ENCODE measurements around the gene FBXL20. TPM values are rescaled to one million over a fixed set of nuclear protein-coding genes. Genes with fewer than 3 reads are reported as not detected.

FBXL20 gene
- 10 to 100 TPM; 15.6 to 18.1 TPM for total RNA-seq
- polyA plus RNA-seq (2013, experiment 1 of 2) = 17.6 TPM
- 14.0 TPM for polyA plus RNA-seq (2013, experiment 2 of 2)
- long read RNA-seq, experiment 1, partial matches to known transcripts = 0 of 1 reads
- long read RNA-seq, experiment 1, other reads (novel, unspliced or antisense) = 1 of 1 reads
- long read RNA-seq, experiment 2, full-length matches to known transcripts = 9 of 14 reads
- long read RNA-seq, experiment 2, partial matches to known transcripts = 0 of 14 reads
- long read RNA-seq, experiment 2, other reads (novel, unspliced or antisense) = 5 of 14 reads
- long read RNA-seq, experiment 3, full-length matches to known transcripts = 16 of 22 reads
- long read RNA-seq, experiment 3, partial matches to known transcripts = 3 of 22 reads
- long read RNA-seq, experiment 3, other reads (novel, unspliced or antisense) = 3 of 22 reads
- long read RNA-seq, experiment 4, partial matches to known transcripts = 1 of 2 reads
- long read RNA-seq, experiment 4, other reads (novel, unspliced or antisense) = 1 of 2 reads

DNA sequence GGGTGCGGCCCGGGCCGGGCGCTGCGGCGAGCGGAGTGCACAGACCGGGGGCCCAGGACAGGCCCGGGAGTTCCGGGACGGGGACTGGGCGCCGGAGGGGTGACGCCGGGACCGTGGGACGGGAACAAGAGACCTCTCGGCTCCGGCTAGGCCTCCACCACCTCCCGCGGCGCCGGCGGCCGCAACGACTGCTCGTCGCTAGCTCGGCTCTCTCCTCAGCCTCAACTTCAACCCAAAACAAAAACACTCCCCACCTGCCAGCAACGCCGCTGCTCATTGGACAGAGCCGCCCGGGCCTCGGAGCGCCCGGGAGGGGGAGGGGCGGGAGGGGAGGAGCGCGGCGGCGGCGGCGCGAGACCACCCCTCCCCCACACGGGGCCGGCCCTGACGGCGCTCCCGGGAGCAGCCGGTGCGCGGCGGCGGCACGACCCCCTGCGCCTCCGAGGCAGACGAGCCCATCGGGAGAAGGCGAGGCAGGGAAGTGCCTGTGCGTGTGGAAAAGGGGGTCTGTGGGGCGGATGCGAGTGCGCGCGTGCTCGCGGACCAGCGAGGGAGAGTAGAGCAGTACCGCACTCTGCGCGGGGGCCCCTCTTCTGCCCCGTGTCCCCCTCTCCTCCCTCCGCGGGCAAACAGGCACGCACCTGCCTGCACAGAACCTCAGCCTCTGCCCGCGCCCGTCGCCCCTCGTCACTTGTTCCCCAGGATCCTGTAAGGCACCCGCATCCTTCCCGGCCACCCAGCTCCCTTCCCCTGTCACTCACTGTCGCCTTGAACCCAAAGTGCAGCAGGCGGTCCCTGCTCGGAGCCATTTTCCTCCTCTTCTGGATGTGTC is at the start of gene FBXL20:
Gene FBXL20, minus strand, starts transcription at position 215 of the 832 bp plus-strand sequence. CDS start 224 bp downstream, outside the sequence.
- Histone ChIP-seq H3K36me3 (ENCODE audit: control insufficient read depth, insufficient read depth, low read length) (peaks cover 9% of the 10 kb centered on the region), H3K27ac (ENCODE audit: low read depth, low read length) (peak within 1 kb of the TSS; percentile 83), H3K4me3 (ENCODE audit: low read length) (peak within 1 kb of the TSS; percentile 93), H3K27me3 (ENCODE audit: control insufficient read depth, insufficient read depth, low read length, poor library complexity, severe bottlenecking) (no peaks in the 10 kb centered on the region), H3K9ac (ENCODE audit: extremely low read depth, low read length, poor library complexity, severe bottlenecking) (peak within 1 kb of the TSS; percentile 87), H3K4me1 (ENCODE audit: control insufficient read depth, insufficient read depth, low read length) (peaks cover 5% of the 10 kb centered on the region), H3K9me3 (ENCODE audit: control insufficient read depth, low read length) (no peaks in the 10 kb centered on the region)
- Mint-ChIP-seq H3K36me3 (ENCODE audit: low read depth) (peaks cover 4% of the 10 kb centered on the region), H3K4me1 (peaks cover 8% of the 10 kb centered on the region), H3K27me3 (ENCODE audit: insufficient read depth) (no peaks in the 10 kb centered on the region), H3K4me3 (peak within 1 kb of the TSS; percentile 78), H3K27ac (peak within 1 kb of the TSS; percentile 97), H3K9me3 (no peaks in the 10 kb centered on the region)
- WGBS, 2 experiments (ENCODE audit: insufficient coverage in 1 of 2, insufficient read length in 1 of 2) = 0% methylated on average over 10 to 78 of the region's 86 CpGs
- peak; percentile 99 for DNase-seq
- TF ChIP-seq, protein P1, sequence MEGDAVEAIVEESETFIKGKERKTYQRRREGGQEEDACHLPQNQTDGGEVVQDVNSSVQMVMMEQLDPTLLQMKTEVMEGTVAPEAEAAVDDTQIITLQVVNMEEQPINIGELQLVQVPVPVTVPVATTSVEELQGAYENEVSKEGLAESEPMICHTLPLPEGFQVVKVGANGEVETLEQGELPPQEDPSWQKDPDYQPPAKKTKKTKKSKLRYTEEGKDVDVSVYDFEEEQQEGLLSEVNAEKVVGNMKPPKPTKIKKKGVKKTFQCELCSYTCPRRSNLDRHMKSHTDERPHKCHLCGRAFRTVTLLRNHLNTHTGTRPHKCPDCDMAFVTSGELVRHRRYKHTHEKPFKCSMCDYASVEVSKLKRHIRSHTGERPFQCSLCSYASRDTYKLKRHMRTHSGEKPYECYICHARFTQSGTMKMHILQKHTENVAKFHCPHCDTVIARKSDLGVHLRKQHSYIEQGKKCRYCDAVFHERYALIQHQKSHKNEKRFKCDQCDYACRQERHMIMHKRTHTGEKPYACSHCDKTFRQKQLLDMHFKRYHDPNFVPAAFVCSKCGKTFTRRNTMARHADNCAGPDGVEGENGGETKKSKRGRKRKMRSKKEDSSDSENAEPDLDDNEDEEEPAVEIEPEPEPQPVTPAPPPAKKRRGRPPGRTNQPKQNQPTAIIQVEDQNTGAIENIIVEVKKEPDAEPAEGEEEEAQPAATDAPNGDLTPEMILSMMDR (conservative IDR thresholded peaks at IDR 0.05) = no peak

- Mint-ChIP-seq H3K36me3 (ENCODE audit: low read depth) (peaks cover 22% of the 10 kb centered on the region), H3K4me3 (peak within 1 kb of the TSS; percentile 99), H3K9me3 (no peaks in the 10 kb centered on the region), H3K4me1 (peaks cover 8% of the 10 kb centered on the region), H3K27ac (peak within 1 kb of the TSS; percentile 99), H3K27me3 (ENCODE audit: insufficient read depth) (no peaks in the 10 kb centered on the region)
- Histone ChIP-seq H3K36me3 (ENCODE audit: control insufficient read depth, insufficient read depth, low read length) (peaks cover 17% of the 10 kb centered on the region), H3K4me1 (ENCODE audit: control insufficient read depth, insufficient read depth, low read length) (no peaks in the 10 kb centered on the region), H3K27ac (ENCODE audit: low read depth, low read length) (peak within 1 kb of the TSS; percentile 92), H3K27me3 (ENCODE audit: control insufficient read depth, insufficient read depth, low read length, poor library complexity, severe bottlenecking) (no peaks in the 10 kb centered on the region), H3K9me3 (ENCODE audit: control insufficient read depth, low read length) (no peaks in the 10 kb centered on the region), H3K4me3 (ENCODE audit: low read length) (peak within 1 kb of the TSS; percentile 94), H3K9ac (ENCODE audit: extremely low read depth, low read length, poor library complexity, severe bottlenecking) (peak within 1 kb of the TSS; percentile 100)
- DNase-seq = peak; percentile 99
- WGBS, 2 experiments (ENCODE audit: insufficient coverage in 1 of 2, insufficient read length in 1 of 2) = 0% methylated on average over 28 to 37 of the region's 37 CpGs
- TF ChIP-seq, protein P1 (conservative IDR thresholded peaks at IDR 0.05) = no peak
These were observed 49.6 kb upstream of the FBXL20 start, which contains the start of gene MED1 for GRCh38 chr17:39450847-39451581. TSS of gene MED1 (minus strand) at chr17:39451263. CDS start at chr17:39451062, 201 bp downstream.

- peak overlapping the region; percentile 99 for H3K27ac Mint-ChIP-seq
- Histone ChIP-seq H3K4me3 (ENCODE audit: low read length) (peak overlapping the region; percentile 94), H3K27ac (ENCODE audit: low read depth, low read length) (no peak overlapping the region), H3K9me3 (ENCODE audit: control insufficient read depth, low read length) (no peaks in the 10 kb centered on the region), H3K4me1 (ENCODE audit: control insufficient read depth, insufficient read depth, low read length) (no peaks in the 10 kb centered on the region), H3K9ac (ENCODE audit: extremely low read depth, low read length, poor library complexity, severe bottlenecking) (peak overlapping the region; percentile 100), H3K36me3 (ENCODE audit: control insufficient read depth, insufficient read depth, low read length) (peaks cover 25% of the 10 kb centered on the region), H3K27me3 (ENCODE audit: control insufficient read depth, insufficient read depth, low read length, poor library complexity, severe bottlenecking) (no peaks in the 10 kb centered on the region)
- no peaks in the 10 kb centered on the region for H3K9me3 Mint-ChIP-seq
- TF ChIP-seq, protein P1 (conservative IDR thresholded peaks at IDR 0.05) = no peak
- WGBS, 2 experiments (ENCODE audit: insufficient coverage in 1 of 2, insufficient read length in 1 of 2) = 91 to 93% methylated on average over 12 to 13 of the region's 13 CpGs
- no peak for DNase-seq
- H3K27me3 Mint-ChIP-seq (ENCODE audit: insufficient read depth) = no peaks in the 10 kb centered on the region
- peaks cover 29% of the 10 kb centered on the region for H3K36me3 Mint-ChIP-seq (ENCODE audit: low read depth)
- peaks cover 8% of the 10 kb centered on the region for H3K4me1 Mint-ChIP-seq
- H3K4me3 Mint-ChIP-seq = peak overlapping the region; percentile 99
These were observed 48.6 kb upstream of the FBXL20 start for GRCh38 chr17:39450051-39450450.

Measured in endodermal cell (in vitro differentiated cells).